SK-N-MC (cell line): ENCODE results near the gene LRRC4C.

Experiments used
- EZH2 ChIP-seq: fragments of 200-600 bp; sonication (generic); IDR thresholded peaks from one replicate; pipeline ENCODE4 v1.6.1; 2017; ENCODE audit warnings: antibody characterized with exemption
- FOXP2 ChIP-seq: optimal IDR thresholded peaks from 2 replicates; pipeline ENCODE3; 2011; ENCODE audit warnings: mild to moderate bottlenecking, moderate library complexity; ENCODE audit not compliant: insufficient read depth; ENCODE audit errors: extremely low read length, control extremely low read depth
- POLR2AphosphoS5 ChIP-seq: IDR thresholded peaks from 2 replicates; pipeline ENCODE4 v1.6.1; 2012; ENCODE audit warnings: mild to moderate bottlenecking, low read depth, low read length, borderline replicate concordance

DNA sequence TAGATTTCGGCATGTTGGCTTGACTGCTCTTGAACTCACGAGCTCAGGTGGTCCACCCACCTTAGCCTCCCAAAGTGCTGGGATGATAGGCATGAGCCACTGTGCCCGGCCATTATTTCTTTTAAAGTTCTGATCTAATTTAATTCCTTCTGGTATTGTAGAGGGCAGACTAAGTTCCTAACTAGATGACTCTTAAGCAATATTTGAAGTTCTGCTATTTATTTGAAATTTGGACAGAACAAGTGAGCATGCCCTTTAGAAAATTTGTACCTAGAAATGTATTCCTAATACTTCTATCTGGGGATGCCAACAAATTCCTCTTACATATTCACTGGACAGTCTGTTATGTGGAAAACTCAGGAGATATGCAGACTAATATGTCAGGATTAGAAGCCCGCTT, 746.4 kb downstream of the LRRC4C start:
- TF ChIP-seq POLR2AphosphoS5 = no peak
- TF ChIP-seq EZH2 = no peak
- no peak for TF ChIP-seq FOXP2
